Measurements from ENCODE around the gene CAPG. TPM values are rescaled to one million over a fixed set of nuclear protein-coding genes. Genes with fewer than 3 reads are reported as not detected.

The CAPG gene
- total RNA-seq, 1 donor from 2014 or later: 701 TPM

- Histone ChIP-seq H3K4me3 (ENCODE audit: low read depth, low read length) (no peak overlapping the region), H3K27me3 (ENCODE audit: control insufficient read depth, insufficient read depth, low read length) (no peaks in the 10 kb centered on the region), H3K36me3 (ENCODE audit: control insufficient read depth, insufficient read depth, low read length) (peaks cover 52% of the 10 kb centered on the region)
- TF ChIP-seq CTCF (IDR thresholded peaks at IDR 0.05; ENCODE audit: insufficient read depth, low read length, severe bottlenecking): no peak
- DNase-seq (ENCODE audit: low read depth): no peak
- FAIRE-seq: no peak
Observed at GRCh38 chr2:85397925-85398331, 12.2 kb downstream of the CAPG start.

- H3K4me3 ChIP-seq (ENCODE audit: low read depth, low read length): no peak overlapping the region
- FAIRE-seq (peak; percentile 18), DNase-seq (ENCODE audit: low read depth) (no peak)
- no peak for TF ChIP-seq CTCF (IDR thresholded peaks at IDR 0.05; ENCODE audit: insufficient read depth, low read length, severe bottlenecking)
- peaks cover 51% of the 10 kb centered on the region for H3K36me3 ChIP-seq (ENCODE audit: control insufficient read depth, insufficient read depth, low read length)
- H3K27me3 ChIP-seq (ENCODE audit: control insufficient read depth, insufficient read depth, low read length): no peaks in the 10 kb centered on the region
Observed at GRCh38 chr2:85396531-85397470, 13.4 kb downstream of the CAPG start.

DNA sequence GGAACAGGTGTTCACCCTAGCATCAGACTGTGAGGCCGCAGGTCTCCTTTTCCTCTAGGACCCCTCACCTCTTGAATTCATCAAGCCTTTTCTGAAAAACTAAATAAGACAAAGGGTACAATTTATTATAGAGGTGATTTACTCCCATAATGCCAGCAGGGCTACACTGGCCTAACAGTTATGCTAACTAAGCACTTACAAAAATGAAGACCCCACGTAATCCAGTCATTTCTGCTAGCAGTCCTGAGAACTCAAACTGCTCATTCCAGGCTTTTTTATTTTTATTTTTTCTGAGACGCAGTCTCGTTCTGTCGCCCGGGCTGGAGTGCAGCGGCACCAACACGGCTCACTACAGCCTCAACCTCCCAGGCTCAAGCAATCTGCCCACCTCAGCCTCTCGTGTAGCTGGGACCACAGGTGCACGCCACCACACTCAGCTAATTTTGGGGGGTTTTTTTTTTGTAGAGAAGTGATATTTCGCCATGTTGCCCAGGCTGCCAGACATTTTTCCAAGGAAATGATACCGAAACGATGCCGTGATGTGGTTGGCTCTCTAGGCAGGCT is 14.2 kb downstream of the CAPG start:
- no peak for FAIRE-seq
- Histone ChIP-seq H3K4me3 (ENCODE audit: low read depth, low read length) (no peak overlapping the region), H3K36me3 (ENCODE audit: control insufficient read depth, insufficient read depth, low read length) (peaks cover 45% of the 10 kb centered on the region), H3K27me3 (ENCODE audit: control insufficient read depth, insufficient read depth, low read length) (no peaks in the 10 kb centered on the region)
- TF ChIP-seq CTCF (IDR thresholded peaks at IDR 0.05; ENCODE audit: insufficient read depth, low read length, severe bottlenecking): no peak
- DNase-seq (ENCODE audit: low read depth): no peak

DNA sequence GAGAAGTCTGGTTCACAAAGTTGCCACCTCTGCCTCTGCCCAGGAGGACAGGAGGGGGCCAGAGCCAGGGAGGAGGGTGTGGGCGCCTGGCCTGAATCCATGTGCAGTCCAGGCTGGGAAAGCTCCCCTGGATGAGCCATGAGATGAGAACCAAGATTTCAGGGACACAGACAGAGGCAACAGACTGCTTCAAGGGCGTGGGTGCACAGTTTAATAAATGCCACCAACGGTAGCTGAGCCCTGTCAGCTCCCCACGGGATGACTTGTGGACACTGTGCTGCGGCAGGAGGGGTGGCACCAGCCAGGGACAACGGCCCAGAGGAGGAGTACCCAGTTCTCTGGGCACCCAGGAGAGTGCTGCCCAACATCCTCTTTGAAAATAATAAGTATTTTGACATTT is 15.2 kb downstream of the CAPG start:
- FAIRE-seq (no peak), DNase-seq (ENCODE audit: low read depth) (no peak)
- no peak overlapping the region for H3K4me3 ChIP-seq (ENCODE audit: low read depth, low read length)
- no peak for TF ChIP-seq CTCF (IDR thresholded peaks at IDR 0.05; ENCODE audit: insufficient read depth, low read length, severe bottlenecking)
- peaks cover 44% of the 10 kb centered on the region for H3K36me3 ChIP-seq (ENCODE audit: control insufficient read depth, insufficient read depth, low read length)
- H3K27me3 ChIP-seq (ENCODE audit: control insufficient read depth, insufficient read depth, low read length): no peaks in the 10 kb centered on the region

- Histone ChIP-seq H3K27me3 (ENCODE audit: control insufficient read depth, insufficient read depth, low read length) (no peaks in the 10 kb centered on the region), H3K4me3 (ENCODE audit: low read depth, low read length) (no peak overlapping the region), H3K36me3 (ENCODE audit: control insufficient read depth, insufficient read depth, low read length) (peaks cover 48% of the 10 kb centered on the region)
- DNase-seq (ENCODE audit: low read depth): no peak
- TF ChIP-seq CTCF (IDR thresholded peaks at IDR 0.05; ENCODE audit: insufficient read depth, low read length, severe bottlenecking): no peak
- FAIRE-seq: no peak
Observed at GRCh38 chr2:85394261-85394681, 15.9 kb downstream of the CAPG start.

Data from bronchial epithelial cell (primary cell).